ENCODE data around the gene RASA3.

The RASA3 gene

GRCh38 chr13:114043421-114044053 lies 88.9 kb downstream of the RASA3 start:
- Histone ChIP-seq H3K9ac (ENCODE audit: low read depth, low read length, poor library complexity, severe bottlenecking) (no peak overlapping the region), H3K4me1 (ENCODE audit: insufficient read depth, low read length, poor library complexity, severe bottlenecking) (peaks cover 16% of the 10 kb centered on the region), H3K79me2 (ENCODE audit: insufficient read depth, low read length) (peaks cover 43% of the 10 kb centered on the region; the same call in 1 of the 2 replicates), H4K20me1 (ENCODE audit: insufficient read depth, low read length, poor library complexity, severe bottlenecking) (no peaks in the 10 kb centered on the region), H3K9me3 (ENCODE audit: insufficient read depth, low read depth, low read length) (no peaks in the 10 kb centered on the region), H2AFZ (ENCODE audit: low read length) (no peak overlapping the region), H3K27me3 (ENCODE audit: insufficient read depth, low read length, poor library complexity, severe bottlenecking) (no peaks in the 10 kb centered on the region), H3F3A (ENCODE audit: low read depth) (peaks cover 2% of the 10 kb centered on the region; the same call in 1 of the 2 replicates), H3K4me2 (ENCODE audit: low read depth, low read length, poor library complexity, severe bottlenecking) (no peak overlapping the region), H3K4me3 (ENCODE audit: low read length, poor library complexity, severe bottlenecking) (no peak overlapping the region), H3K9me2 (replicated peaks; ENCODE audit: low read depth, low read length) (no peaks in the 10 kb centered on the region), H3K36me3 (ENCODE audit: insufficient read depth, low read length) (peaks cover 5% of the 10 kb centered on the region; the same call in 1 of the 2 replicates)
- no peak for TF ChIP-seq CTCF (conservative IDR thresholded peaks at IDR 0.05; ENCODE audit: low read length)
- TF ChIP-seq EZH2phosphoT487 (IDR thresholded peaks at IDR 0.05; ENCODE audit: borderline replicate concordance): no peak

GRCh38 chr13:114042066-114042815 lies 90.2 kb downstream of the RASA3 start:
- Histone ChIP-seq H3K27me3 (ENCODE audit: insufficient read depth, low read length, poor library complexity, severe bottlenecking) (no peaks in the 10 kb centered on the region), H3K4me1 (ENCODE audit: insufficient read depth, low read length, poor library complexity, severe bottlenecking) (peaks cover 12% of the 10 kb centered on the region), H3K9me2 (replicated peaks; ENCODE audit: low read depth, low read length) (no peaks in the 10 kb centered on the region), H3F3A (ENCODE audit: low read depth) (peaks cover 2% of the 10 kb centered on the region; the same call in 1 of the 2 replicates), H3K9me3 (ENCODE audit: insufficient read depth, low read depth, low read length) (no peaks in the 10 kb centered on the region), H3K9ac (ENCODE audit: low read depth, low read length, poor library complexity, severe bottlenecking) (no peak overlapping the region), H3K4me2 (ENCODE audit: low read depth, low read length, poor library complexity, severe bottlenecking) (no peak overlapping the region), H4K20me1 (ENCODE audit: insufficient read depth, low read length, poor library complexity, severe bottlenecking) (no peaks in the 10 kb centered on the region), H3K79me2 (ENCODE audit: insufficient read depth, low read length) (peaks cover 36% of the 10 kb centered on the region; the same call in 1 of the 2 replicates), H2AFZ (ENCODE audit: low read length) (no peak overlapping the region), H3K4me3 (ENCODE audit: low read length, poor library complexity, severe bottlenecking) (no peak overlapping the region), H3K36me3 (ENCODE audit: insufficient read depth, low read length) (peaks cover 5% of the 10 kb centered on the region; the same call in 1 of the 2 replicates)
- TF ChIP-seq EZH2phosphoT487 (IDR thresholded peaks at IDR 0.05; ENCODE audit: borderline replicate concordance): no peak
- TF ChIP-seq CTCF (conservative IDR thresholded peaks at IDR 0.05; ENCODE audit: low read length): no peak

GRCh38 chr13:114041493-114041892 lies 90.9 kb downstream of the RASA3 start:
- H4K20me1 ChIP-seq (ENCODE audit: insufficient read depth, low read length, poor library complexity, severe bottlenecking): no peaks in the 10 kb centered on the region
- H3K79me2 ChIP-seq (ENCODE audit: insufficient read depth, low read length): peaks cover 28% of the 10 kb centered on the region; the same call in 1 of the 2 replicates
- no peak for TF ChIP-seq CTCF (conservative IDR thresholded peaks at IDR 0.05; ENCODE audit: low read length)
- TF ChIP-seq EZH2phosphoT487 (IDR thresholded peaks at IDR 0.05; ENCODE audit: borderline replicate concordance): no peak
- H3K9ac ChIP-seq (ENCODE audit: low read depth, low read length, poor library complexity, severe bottlenecking): no peak overlapping the region
- peaks cover 2% of the 10 kb centered on the region; the same call in 1 of the 2 replicates for H3F3A ChIP-seq (ENCODE audit: low read depth)
- no peak overlapping the region for H2AFZ ChIP-seq (ENCODE audit: low read length)
- no peaks in the 10 kb centered on the region for H3K9me2 ChIP-seq (replicated peaks; ENCODE audit: low read depth, low read length)
- peaks cover 5% of the 10 kb centered on the region; the same call in 1 of the 2 replicates for H3K36me3 ChIP-seq (ENCODE audit: insufficient read depth, low read length)
- peaks cover 6% of the 10 kb centered on the region for H3K4me1 ChIP-seq (ENCODE audit: insufficient read depth, low read length, poor library complexity, severe bottlenecking)
- H3K9me3 ChIP-seq (ENCODE audit: insufficient read depth, low read depth, low read length): no peaks in the 10 kb centered on the region
- H3K27me3 ChIP-seq (ENCODE audit: insufficient read depth, low read length, poor library complexity, severe bottlenecking): no peaks in the 10 kb centered on the region
- no peak overlapping the region for H3K4me2 ChIP-seq (ENCODE audit: low read depth, low read length, poor library complexity, severe bottlenecking)
- no peak overlapping the region for H3K4me3 ChIP-seq (ENCODE audit: low read length, poor library complexity, severe bottlenecking)
